Neural crest cell (in vitro differentiated cells): Measurements from ENCODE around the gene SEPTIN1. TPM values are rescaled to one million over a fixed set of nuclear protein-coding genes. Genes with fewer than 3 reads are reported as not detected.

Experiments used
- DNase-seq: peaks from one replicate; pipeline ENCODE4 v3.0.0; 2021; ENCODE audit warnings: low read depth, mixed read lengths, low spot score
- H3K27ac Mint-ChIP-seq: one replicate; pipeline ENCODE4 v1.8.0; 2021; ENCODE audit warnings: mild to moderate bottlenecking, mixed read lengths; ENCODE audit not compliant: unreplicated experiment
- H3K27me3 Mint-ChIP-seq: 2 replicates; pipeline ENCODE4 v1.8.0; 2021; ENCODE audit warnings: low read depth, mild to moderate bottlenecking, mixed read lengths
- H3K36me3 Mint-ChIP-seq: 2 replicates; pipeline ENCODE4 v1.8.0; 2021; ENCODE audit warnings: low read depth, mild to moderate bottlenecking, mixed read lengths
- H3K4me1 Mint-ChIP-seq: 2 replicates; pipeline ENCODE4 v1.8.0; 2021; ENCODE audit warnings: mixed read lengths
- H3K4me3 Mint-ChIP-seq: one replicate; pipeline ENCODE4 v1.8.0; 2021; ENCODE audit warnings: mild to moderate bottlenecking, mixed read lengths
- H3K9me3 Mint-ChIP-seq: 2 replicates; pipeline ENCODE4 v1.8.0; 2021; ENCODE audit warnings: mixed read lengths
- CTCF ChIP-seq: fragments of 200-600 bp; sonication (generic); conservative IDR thresholded peaks from 2 replicates; pipeline ENCODE4 v1.5.0; 2021; ENCODE audit warnings: antibody characterized with exemption, mild to moderate bottlenecking
- total RNA-seq: library from RNA; stranded (reverse); gene quantifications from 2 replicates; pipeline ENCODE4 v1.2.1, GENCODE V29; 2021

SEPTIN1 gene
- total RNA-seq, 1 donor from 2014 or later = 2.3 TPM

DNA sequence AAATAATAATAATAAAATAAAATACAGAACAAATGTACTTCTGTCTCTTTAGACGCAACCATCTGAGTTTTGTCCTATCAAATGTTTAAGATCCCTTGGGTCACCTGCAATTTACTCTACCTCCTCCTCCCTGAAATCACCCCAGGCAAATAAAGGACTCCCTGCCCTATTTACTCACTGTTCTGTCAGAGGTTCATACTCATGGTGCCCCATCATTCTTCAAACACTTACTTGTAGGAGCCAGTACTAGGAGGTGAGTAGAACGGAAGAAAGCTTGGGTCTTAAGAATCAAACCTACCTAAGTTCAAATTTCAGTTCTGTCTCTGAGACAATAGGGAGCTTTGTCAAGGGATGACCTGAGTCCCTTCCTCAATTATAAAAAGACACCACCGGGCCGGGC is 15.8 kb downstream of the SEPTIN1 start:
- H3K27ac Mint-ChIP-seq = no peak overlapping the region
- no peaks in the 10 kb centered on the region for H3K27me3 Mint-ChIP-seq
- peaks cover 7% of the 10 kb centered on the region for H3K36me3 Mint-ChIP-seq
- peak overlapping the region; percentile 93 for H3K4me3 Mint-ChIP-seq
- DNase-seq = no peak
- no peaks in the 10 kb centered on the region for H3K9me3 Mint-ChIP-seq
- H3K4me1 Mint-ChIP-seq = peaks cover 45% of the 10 kb centered on the region
- no peak for TF ChIP-seq CTCF

DNA sequence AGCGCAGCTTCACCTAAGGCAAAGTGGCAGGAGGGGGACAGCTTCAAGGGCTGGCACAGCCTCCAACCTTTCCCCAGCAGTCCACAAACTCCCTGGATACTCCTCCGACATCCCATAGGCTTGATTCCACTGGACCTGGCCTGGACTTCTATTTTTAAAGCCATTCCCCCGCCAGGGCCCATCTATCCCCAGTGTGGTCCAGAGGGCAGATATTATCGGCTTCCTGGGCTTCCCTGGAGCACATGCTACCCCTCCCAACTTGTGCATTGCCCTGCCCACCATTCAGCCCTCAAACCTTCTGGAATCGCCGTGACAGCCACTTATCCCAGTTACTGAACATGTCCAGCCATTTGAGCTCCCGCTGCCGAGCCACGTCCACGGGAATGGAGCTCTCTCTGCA is 17.2 kb downstream of the SEPTIN1 start:
- peaks cover 37% of the 10 kb centered on the region for H3K4me1 Mint-ChIP-seq
- H3K27ac Mint-ChIP-seq = peak overlapping the region; percentile 30
- no peaks in the 10 kb centered on the region for H3K27me3 Mint-ChIP-seq
- peaks cover 7% of the 10 kb centered on the region for H3K36me3 Mint-ChIP-seq
- no peak for DNase-seq
- H3K4me3 Mint-ChIP-seq = peak overlapping the region; percentile 41
- TF ChIP-seq CTCF = no peak
- no peaks in the 10 kb centered on the region for H3K9me3 Mint-ChIP-seq

GRCh38 chr16:30361180-30361579 is 21.2 kb downstream of the SEPTIN1 start:
- Mint-ChIP-seq H3K36me3 (peaks cover 10% of the 10 kb centered on the region), H3K9me3 (no peaks in the 10 kb centered on the region), H3K27ac (peak overlapping the region; percentile 86), H3K4me1 (peaks cover 9% of the 10 kb centered on the region), H3K27me3 (no peaks in the 10 kb centered on the region), H3K4me3 (no peak overlapping the region)
- no peak for TF ChIP-seq CTCF
- DNase-seq = no peak

GRCh38 chr16:30359871-30360170 is 22.5 kb downstream of the SEPTIN1 start:
- H3K27ac Mint-ChIP-seq = no peak overlapping the region
- H3K9me3 Mint-ChIP-seq = no peaks in the 10 kb centered on the region
- no peak for DNase-seq
- H3K4me3 Mint-ChIP-seq = peak overlapping the region; percentile 38
- peaks cover 10% of the 10 kb centered on the region for H3K36me3 Mint-ChIP-seq
- TF ChIP-seq CTCF = no peak
- no peaks in the 10 kb centered on the region for H3K27me3 Mint-ChIP-seq
- peaks cover 13% of the 10 kb centered on the region for H3K4me1 Mint-ChIP-seq

GRCh38 chr16:30358990-30359870 is 23.1 kb downstream of the SEPTIN1 start:
- Mint-ChIP-seq H3K27ac (peak overlapping the region; percentile 12), H3K4me3 (no peak overlapping the region), H3K36me3 (peaks cover 10% of the 10 kb centered on the region)

More at GRCh38 chr16:30358990-30359870, 23.1 kb downstream of the SEPTIN1 start:
- H3K27me3 Mint-ChIP-seq = no peaks in the 10 kb centered on the region
- peaks cover 18% of the 10 kb centered on the region for H3K4me1 Mint-ChIP-seq
- no peak for TF ChIP-seq CTCF
- DNase-seq = no peak
- no peaks in the 10 kb centered on the region for H3K9me3 Mint-ChIP-seq
